Activated CD8-positive, alpha-beta memory T cell treated with anti-CD3 and anti-CD28 coated beads, Interleukin-2, amount 50 U/mL, for 48 hours (primary cell): ENCODE measurements around the gene ACYP2.
"Not testable (repeated sequence)": the region's sequence is repeated elsewhere in the genome, so short reads cannot be mapped to it uniquely, and the experiment has no call there.

Experiments
- DNase-seq: peaks from one replicate; pipeline ENCODE4 v3.0.0-alpha.2; 2020

The ACYP2 gene

GRCh38 chr2:54228945-54229344, 113.5 kb downstream of the ACYP2 start:
- DNase-seq: no peak

GRCh38 chr2:54233832-54234649, 118.6 kb downstream of the ACYP2 start:
- DNase-seq: no peak

GRCh38 chr2:54237428-54237827, 122.0 kb downstream of the ACYP2 start:
- DNase-seq: no peak

- no peak for DNase-seq
Observed at GRCh38 chr2:54239427-54239826, 124.0 kb downstream of the ACYP2 start.

GRCh38 chr2:54240515-54241469, 125.4 kb downstream of the ACYP2 start:
- DNase-seq: no peak

GRCh38 chr2:54247115-54247514, 131.7 kb downstream of the ACYP2 start:
- no peak for DNase-seq

GRCh38 chr2:54249629-54250028, 134.2 kb downstream of the ACYP2 start:
- no peak for DNase-seq

GRCh38 chr2:54254180-54254579, 138.8 kb downstream of the ACYP2 start:
- no peak for DNase-seq

GRCh38 chr2:54255230-54256090, 140.0 kb downstream of the ACYP2 start:
- no peak for DNase-seq

GRCh38 chr2:54256091-54256694, 140.8 kb downstream of the ACYP2 start, which contains the start of gene TSPYL6:
TSS of gene TSPYL6 (minus strand) at chr2:54256229. CDS start at chr2:54256151, 78 bp downstream.
- no peak for DNase-seq

- no peak for DNase-seq
Observed at GRCh38 chr2:54258166-54258565, 142.8 kb downstream of the ACYP2 start.

GRCh38 chr2:54259413-54260240, 144.2 kb downstream of the ACYP2 start:
- no peak for DNase-seq

GRCh38 chr2:54260241-54260595, 144.8 kb downstream of the ACYP2 start:
- no peak for DNase-seq

- no peak for DNase-seq
Observed at GRCh38 chr2:54261537-54261936, 146.1 kb downstream of the ACYP2 start.

- no peak for DNase-seq
Observed at GRCh38 chr2:54262015-54262765, 146.8 kb downstream of the ACYP2 start.

GRCh38 chr2:54265081-54265480, 149.7 kb downstream of the ACYP2 start:
- not testable (repeated sequence) for DNase-seq

GRCh38 chr2:54267577-54267976, 152.2 kb downstream of the ACYP2 start:
- no peak for DNase-seq

GRCh38 chr2:54271189-54271588, 155.8 kb downstream of the ACYP2 start:
- DNase-seq: no peak

- no peak for DNase-seq
Observed at GRCh38 chr2:54271843-54272627, 156.6 kb downstream of the ACYP2 start.

- no peak for DNase-seq
Observed at GRCh38 chr2:54274781-54275242, 159.4 kb downstream of the ACYP2 start.
